Liver (tissue), 9 donors: Measurements from ENCODE around the gene IRGQ. TPM values are rescaled to one million over a fixed set of nuclear protein-coding genes. Genes with fewer than 3 reads are reported as not detected.

Experiments used
- DNase-seq: peaks from one replicate; pipeline ENCODE4 v3.0.0-alpha.2; 2017; ENCODE audit warnings: low spot score
- H3K27ac ChIP-seq, 2 donors: one replicate each; pipeline ENCODE4 v1.7.0; 2013; ENCODE audit warnings: inconsistent platforms in 2 of 2, low read length in 2 of 2, control low read depth in 1 of 2, low read depth in 1 of 2, mild to moderate bottlenecking in 1 of 2
- H3K27me3 ChIP-seq, 4 donors: one replicate each; pipeline versions ENCODE4 v1.6.1 to v1.7.0; 2013; ENCODE audit warnings: low read length in 3 of 4, inconsistent platforms in 1 of 4, mild to moderate bottlenecking in 1 of 4, moderate library complexity in 1 of 4; ENCODE audit not compliant: control insufficient read depth in 4 of 4, insufficient read depth in 4 of 4
- H3K36me3 ChIP-seq, 4 donors: one replicate each; pipeline versions ENCODE4 v1.6.1 to v1.7.0; 2013; ENCODE audit warnings: low read length in 3 of 4, mild to moderate bottlenecking in 3 of 4, low read depth in 1 of 4, moderate library complexity in 1 of 4; ENCODE audit not compliant: control insufficient read depth in 4 of 4, insufficient read depth in 3 of 4
- H3K4me1 ChIP-seq, 4 donors: one replicate each; pipeline versions ENCODE4 v1.6.1 to v1.7.0; 2013; ENCODE audit warnings: low read length in 3 of 4, mild to moderate bottlenecking in 3 of 4, moderate library complexity in 1 of 4; ENCODE audit not compliant: control insufficient read depth in 4 of 4, insufficient read depth in 4 of 4
- H3K4me3 ChIP-seq, 3 donors: one replicate each; pipeline versions ENCODE4 v1.6.1 to v1.7.0; 2013; ENCODE audit warnings: low read length in 3 of 3, control low read depth in 1 of 3, low read depth in 1 of 3, mild to moderate bottlenecking in 1 of 3
- H3K9ac ChIP-seq, 2 donors: one replicate each; pipeline ENCODE4 v1.7.0; 2013; ENCODE audit warnings: low read length in 2 of 2, mild to moderate bottlenecking in 2 of 2, moderate library complexity in 2 of 2, control low read depth in 1 of 2, low read depth in 1 of 2
- H3K9me3 ChIP-seq, 4 donors: one replicate each; pipeline versions ENCODE4 v1.6.1 to v1.7.0; 2013; ENCODE audit warnings: low read length in 3 of 4; ENCODE audit not compliant: control insufficient read depth in 4 of 4
- ATF3 ChIP-seq: IDR thresholded peaks from 2 replicates; pipeline ENCODE4 v1.6.1; 2016; ENCODE audit warnings: antibody characterized with exemption
- CTCF ChIP-seq: fragments of 150-350 bp; IDR thresholded peaks from 2 replicates; pipeline ENCODE4 v1.5.1; 2017; ENCODE audit warnings: improper control_type of control experiment, low read depth, low read length; ENCODE audit not compliant: missing input control
- EGR1 ChIP-seq, 2 donors: IDR thresholded peaks; 2 replicates each; pipeline ENCODE4 v1.6.1; 2016 to 2018; ENCODE audit warnings: antibody characterized with exemption in 2 of 2, low read depth in 2 of 2
- FOXA2 ChIP-seq: IDR thresholded peaks from 2 replicates; pipeline ENCODE4 v1.6.1; 2016; ENCODE audit warnings: antibody characterized with exemption
- GABPA ChIP-seq, 2 donors: IDR thresholded peaks in 1 of 2; conservative IDR thresholded peaks in 1 of 2; 2 replicates each; pipeline ENCODE4 v1.6.1; 2016; ENCODE audit warnings: antibody characterized with exemption in 2 of 2, mild to moderate bottlenecking in 1 of 2, moderate library complexity in 1 of 2
- HNF4A ChIP-seq, 2 donors: conservative IDR thresholded peaks; 2 replicates each; pipeline ENCODE4 v1.6.1; 2016; ENCODE audit warnings: antibody characterized with exemption in 2 of 2, mild to moderate bottlenecking in 2 of 2
- HNF4G ChIP-seq: IDR thresholded peaks from 2 replicates; pipeline ENCODE4 v1.6.1; 2016; ENCODE audit warnings: antibody characterized with exemption
- MAX ChIP-seq: IDR thresholded peaks from 2 replicates; pipeline ENCODE4 v1.6.1; 2016; ENCODE audit warnings: antibody characterized with exemption
- NR2F2 ChIP-seq: IDR thresholded peaks from 2 replicates; pipeline ENCODE4 v1.6.1; 2016; ENCODE audit warnings: antibody characterized with exemption
- RAD21 ChIP-seq, 2 donors: IDR thresholded peaks; 2 replicates each; pipeline ENCODE4 v1.6.1; 2016; ENCODE audit warnings: antibody characterized with exemption in 2 of 2, mild to moderate bottlenecking in 2 of 2
- REST ChIP-seq: IDR thresholded peaks from 2 replicates; pipeline ENCODE4 v1.6.1; 2016; ENCODE audit warnings: antibody characterized with exemption, mild to moderate bottlenecking
- SP1 ChIP-seq: IDR thresholded peaks from 2 replicates; pipeline ENCODE4 v1.6.1; 2018; ENCODE audit warnings: antibody characterized with exemption, mild to moderate bottlenecking
- TAF1 ChIP-seq: conservative IDR thresholded peaks from 2 replicates; pipeline ENCODE4 v1.6.1; 2016; ENCODE audit warnings: antibody characterized with exemption, mild to moderate bottlenecking
- YY1 ChIP-seq: IDR thresholded peaks from 2 replicates; pipeline ENCODE4 v1.6.1; 2016; ENCODE audit warnings: antibody characterized with exemption, mild to moderate bottlenecking
- ZBTB33 ChIP-seq: IDR thresholded peaks from 2 replicates; pipeline ENCODE4 v1.6.1; 2016; ENCODE audit warnings: antibody characterized with exemption
- WGBS: extraction: QIAGEN DNeasy Blood & Tissue Kit; methylation state at CpG from one replicate; pipeline ENCODE4 v1.1.7; 2013; 5-methylcytosine and 5-hydroxymethylcytosine counted together
- polyA plus RNA-seq, 2 donors: library from polyadenylated mRNA; stranded (reverse) in 1 of 2; unstranded in 1 of 2; fragments of 200-250 nt in 1 of 2; fragments of >200 nt in 1 of 2; fragmentation: Nextera tagmentation in 1 of 2; extraction: Ambion mirVana in 1 of 2; gene quantifications; one replicate each; pipeline versions ENCODE4 v1.2.1 to v1.2.3, GENCODE V29; 2013 to 2015
- total RNA-seq, 2 donors: library from RNA; depleted of rRNA; stranded (reverse); fragments of >200 nt; gene quantifications; one replicate each; pipeline ENCODE4 v1.2.3, GENCODE V29; 2014
- donor health status: healthy.
- donor health status: healthy.
- donor health status: healthy.
- donor health status: healthy.
- donor health status: healthy.

The IRGQ gene
- total and polyA plus RNA-seq, 4 donors, result 2.8 to 15.5 (median 5.2) TPM

- DNase-seq, result no peak
- Histone ChIP-seq H3K27me3 (no peaks in the 10 kb centered on the region), H3K36me3 (no peaks in the 10 kb centered on the region), H3K4me1 (peaks cover 4 to 11% (median 9%) of the 10 kb centered on the region in 4 donors), H3K27ac (no peak overlapping the region), H3K9ac (no peak overlapping the region), H3K9me3 (peaks cover 0 to 4% (median 0%) of the 10 kb centered on the region in 4 donors), H3K4me3 (no peak overlapping the region)
- no peak for TF ChIP-seq YY1
- 74% methylated on average over 4 of the region's 4 CpGs for WGBS
Measured at GRCh38 chr19:43642531-43642930, 46.6 kb upstream of the IRGQ start.

- no peak overlapping the region for H3K27ac ChIP-seq
- no peak overlapping the region for H3K9ac ChIP-seq
- H3K9me3 ChIP-seq, result peaks cover 0 to 4% (median 0%) of the 10 kb centered on the region in 4 donors
- no peaks in the 10 kb centered on the region for H3K27me3 ChIP-seq
- H3K36me3 ChIP-seq, result no peaks in the 10 kb centered on the region
- WGBS, result 70% methylated on average over 2 of the region's 2 CpGs
- H3K4me3 ChIP-seq, result no peak overlapping the region
- peaks cover 4 to 11% (median 9%) of the 10 kb centered on the region in 4 donors for H3K4me1 ChIP-seq
- no peak for TF ChIP-seq EGR1 (IDR thresholded peaks at IDR 0.05; ENCODE audit: low read depth in 2 of 2)
- TF ChIP-seq HNF4G, result no peak
- no peak for TF ChIP-seq CTCF
- no peak for TF ChIP-seq TAF1
- no peak for TF ChIP-seq ZBTB33
- no peak for TF ChIP-seq FOXA2
- DNase-seq, result no peak
Measured at GRCh38 chr19:43641333-43641732, 45.4 kb upstream of the IRGQ start.

GRCh38 chr19:43640424-43640757 is 44.5 kb upstream of the IRGQ start:
- H3K27me3 ChIP-seq, result no peaks in the 10 kb centered on the region
- peaks cover 4 to 11% (median 9%) of the 10 kb centered on the region in 4 donors for H3K4me1 ChIP-seq
- no peaks in the 10 kb centered on the region for H3K36me3 ChIP-seq
- WGBS, result 19% methylated on average over 9 of the region's 9 CpGs
- no peak for DNase-seq
- H3K9me3 ChIP-seq, result no peaks in the 10 kb centered on the region
- H3K9ac ChIP-seq, result no peak overlapping the region
- H3K27ac ChIP-seq, result no peak overlapping the region
- peak overlapping the region in 2 of 3 donors; percentile 67 to 75 for H3K4me3 ChIP-seq
- TF ChIP-seq RAD21 (IDR thresholded peaks at IDR 0.05) (no peak), SP1 (no peak), ZBTB33 (no peak), FOXA2 (no peak), ATF3 (no peak), TAF1 (no peak), HNF4A (conservative IDR thresholded peaks at IDR 0.05) (no peak), MAX (no peak), NR2F2 (no peak), HNF4G (no peak), YY1 (no peak), CTCF (no peak), GABPA (IDR thresholded peaks at IDR 0.05 in 1 of 2, conservative IDR thresholded peaks at IDR 0.05 in 1 of 2) (no peak), EGR1 (IDR thresholded peaks at IDR 0.05; ENCODE audit: low read depth in 2 of 2) (no peak), REST (no peak)
